ENCODE results near the gene PLOD1. TPM values are rescaled to one million over a fixed set of nuclear protein-coding genes. Genes with fewer than 3 reads are reported as not detected.

The PLOD1 gene
- total RNA-seq, 4 donors from 2014 or later, result 28.8 to 56.3 (median 41.2) TPM

GRCh38 chr1:12009318-12009947 lies 74.9 kb downstream of the PLOD1 start:
- H3K27ac ChIP-seq, result no peak overlapping the region

GRCh38 chr1:12010746-12011570 lies 76.4 kb downstream of the PLOD1 start:
- intact Hi-C loops (cut with DNase I; ENCODE audit: low total_unique reads) (no loop called here), in situ Hi-C loops (cut with MboI; ENCODE audit: low pct_ligation_motif_present in 1 of 4, low pct_unique_long_range_greater_than_20kb in 1 of 4, low sequenced_read_pairs in 3 of 4) (no loop called here)
- no peak for DNase-seq
- H3K36me3 ChIP-seq, result peaks cover 0 to 48% (median 21%) of the 10 kb centered on the region in 4 donors
- TF ChIP-seq POLR2A (IDR thresholded peaks at IDR 0.05), result no peak
- no peak for TF ChIP-seq POLR2AphosphoS5 (IDR thresholded peaks at IDR 0.05)
- TF ChIP-seq EP300 (IDR thresholded peaks at IDR 0.05; ENCODE audit: low read depth), result no peak
- TF ChIP-seq CTCF (IDR thresholded peaks at IDR 0.05), result no peak
- H3K27me3 ChIP-seq, result no peaks in the 10 kb centered on the region
- H3K9me3 ChIP-seq, result no peaks in the 10 kb centered on the region
- no peaks in the 10 kb centered on the region for H3K4me1 ChIP-seq
- no peak overlapping the region for H3K4me3 ChIP-seq
- WGBS, 2 donors (ENCODE audit: low coverage in 1 of 2), result 80 to 88% methylated on average over 2 to 15 of the region's 16 CpGs
- H3K27ac ChIP-seq, result no peak overlapping the region

More at GRCh38 chr1:12009318-12009947, 74.9 kb downstream of the PLOD1 start:
- no peak for DNase-seq
- Histone ChIP-seq H3K4me3 (no peak overlapping the region), H3K9me3 (no peaks in the 10 kb centered on the region), H3K27me3 (no peaks in the 10 kb centered on the region), H3K4me1 (no peaks in the 10 kb centered on the region), H3K36me3 (peaks cover 0 to 63% (median 28%) of the 10 kb centered on the region in 4 donors)
- WGBS, 2 donors (ENCODE audit: low coverage in 1 of 2), result 91% methylated on average over 9 of the region's 9 CpGs; no CpG with 5 or more reads in 1 of the 2 donors
- in situ Hi-C loops (cut with MboI; ENCODE audit: low pct_ligation_motif_present in 1 of 4, low pct_unique_long_range_greater_than_20kb in 1 of 4, low sequenced_read_pairs in 3 of 4), result no loop called here
- intact Hi-C loops (cut with DNase I; ENCODE audit: low total_unique reads), result no loop called here
- TF ChIP-seq CTCF (IDR thresholded peaks at IDR 0.05), result no peak
- no peak for TF ChIP-seq EP300 (IDR thresholded peaks at IDR 0.05; ENCODE audit: low read depth)
- TF ChIP-seq POLR2A (IDR thresholded peaks at IDR 0.05), result no peak
- TF ChIP-seq POLR2AphosphoS5 (IDR thresholded peaks at IDR 0.05), result no peak

DNA sequence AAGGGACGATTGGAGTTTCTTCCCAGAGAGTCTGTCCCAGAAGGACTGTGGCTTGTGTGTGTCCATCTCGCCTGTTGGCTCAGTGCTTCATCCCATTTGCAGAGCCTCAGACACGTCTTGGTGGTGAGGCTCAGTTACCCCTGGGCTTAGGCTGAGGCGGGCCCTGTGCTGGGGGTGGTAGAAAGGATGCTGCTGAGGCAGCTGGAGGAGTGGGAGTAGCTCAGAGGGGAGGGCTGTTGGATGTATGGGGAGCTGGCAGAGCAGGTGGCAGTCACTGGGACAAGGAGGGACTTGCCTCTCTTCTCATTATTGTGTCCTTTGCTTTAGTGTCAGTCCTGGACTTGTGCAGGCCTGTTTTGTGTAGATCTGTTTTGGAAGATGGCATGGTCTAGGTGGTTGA lies 77.5 kb downstream of the PLOD1 start:
- in situ Hi-C loops (cut with MboI; ENCODE audit: low pct_ligation_motif_present in 1 of 4, low pct_unique_long_range_greater_than_20kb in 1 of 4, low sequenced_read_pairs in 3 of 4), result no loop called here
- intact Hi-C loops (cut with DNase I; ENCODE audit: low total_unique reads), result no loop called here
- H3K9me3 ChIP-seq, result no peaks in the 10 kb centered on the region
- TF ChIP-seq POLR2AphosphoS5 (IDR thresholded peaks at IDR 0.05) (no peak), POLR2A (IDR thresholded peaks at IDR 0.05) (no peak), EP300 (IDR thresholded peaks at IDR 0.05; ENCODE audit: low read depth) (no peak), CTCF (IDR thresholded peaks at IDR 0.05) (no peak)
- no peak overlapping the region for H3K4me3 ChIP-seq
- H3K36me3 ChIP-seq, result peaks cover 0 to 37% (median 15%) of the 10 kb centered on the region in 4 donors
- no peak overlapping the region for H3K27ac ChIP-seq
- DNase-seq, result no peak
- H3K4me1 ChIP-seq, result no peaks in the 10 kb centered on the region
- 92% methylated on average over 4 of the region's 4 CpGs; no CpG with 5 or more reads in 1 of the 2 donors for WGBS, 2 donors (ENCODE audit: low coverage in 1 of 2)
- no peaks in the 10 kb centered on the region for H3K27me3 ChIP-seq

DNA sequence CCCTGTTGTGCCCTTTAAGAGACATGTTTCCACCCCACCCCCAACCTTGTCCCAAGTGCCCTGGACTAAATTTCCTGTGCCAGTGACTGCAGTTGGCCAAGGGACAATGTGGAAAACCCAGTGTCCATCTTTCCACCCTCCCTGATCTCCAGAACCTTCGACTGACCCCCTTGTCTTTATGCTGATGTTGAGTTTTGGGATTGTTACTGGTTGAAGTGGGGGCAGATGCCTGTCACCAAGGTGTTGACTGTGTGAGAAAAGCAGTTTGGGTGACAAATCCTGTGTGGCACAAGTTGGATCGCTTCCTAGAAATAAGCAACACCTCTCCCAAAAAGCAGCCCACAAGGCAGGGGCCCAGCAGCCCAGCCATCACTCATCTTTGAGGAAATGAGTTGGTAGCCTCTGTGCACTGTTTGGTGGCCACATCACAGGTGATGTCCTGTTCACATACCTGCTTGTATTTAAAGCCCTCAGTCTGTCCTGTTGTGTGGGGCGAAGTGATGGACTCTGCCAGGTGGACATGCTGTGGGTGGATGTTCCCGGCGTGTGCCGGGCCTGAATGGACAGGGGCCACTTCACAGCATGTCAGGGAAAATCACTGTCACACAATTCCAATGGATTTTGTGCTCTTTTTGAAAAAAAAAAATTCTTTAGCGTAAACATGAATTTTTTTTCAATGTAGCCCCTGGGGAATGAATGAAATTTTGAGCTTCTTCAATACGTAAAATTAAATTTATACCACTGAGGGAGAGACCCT lies 78.2 kb downstream of the PLOD1 start:
- TF ChIP-seq EP300 (IDR thresholded peaks at IDR 0.05; ENCODE audit: low read depth) (no peak), POLR2AphosphoS5 (IDR thresholded peaks at IDR 0.05) (no peak), POLR2A (IDR thresholded peaks at IDR 0.05) (no peak)
- in situ Hi-C loops (cut with MboI; ENCODE audit: low pct_ligation_motif_present in 1 of 4, low pct_unique_long_range_greater_than_20kb in 1 of 4, low sequenced_read_pairs in 3 of 4), result no loop called here
- 83 to 92% methylated on average over 6 to 8 of the region's 8 CpGs for WGBS, 2 donors (ENCODE audit: low coverage in 1 of 2)
- Histone ChIP-seq H3K4me1 (no peaks in the 10 kb centered on the region), H3K36me3 (peaks cover 0 to 31% (median 12%) of the 10 kb centered on the region in 4 donors), H3K9me3 (no peaks in the 10 kb centered on the region), H3K4me3 (no peak overlapping the region), H3K27me3 (no peaks in the 10 kb centered on the region), H3K27ac (no peak overlapping the region)
- intact Hi-C loops (cut with DNase I; ENCODE audit: low total_unique reads), result no loop called here
- no peak for DNase-seq

All from transverse colon (tissue), 4 donors.